IPS-NIHi7 (cell line): ENCODE results near the gene MDGA2.

Source experiments
- DNase-seq: peaks from one replicate; pipeline ENCODE4 v3.0.0; 2012; ENCODE audit warnings: mixed read lengths; ENCODE audit errors: extremely low spot score

The MDGA2 gene

DNA sequence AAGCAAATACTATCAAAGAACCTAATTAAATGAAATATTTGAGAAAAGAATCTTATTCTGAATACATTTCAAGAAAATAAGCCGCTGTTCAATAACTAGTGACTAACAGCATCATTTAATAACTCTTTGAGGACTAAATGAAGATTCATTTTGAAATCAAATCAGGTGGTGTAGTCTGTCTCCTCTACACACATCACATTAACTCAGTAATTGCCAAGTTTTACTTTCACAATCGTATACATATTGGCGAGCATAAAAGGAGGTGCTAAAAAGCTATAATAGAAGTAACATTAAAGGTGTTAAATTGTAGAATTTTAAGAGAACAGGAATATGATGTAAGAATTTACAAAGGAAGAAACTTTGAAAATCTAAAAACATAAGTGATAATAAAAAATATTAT is 185.1 kb downstream of the MDGA2 start:
- DNase-seq = no peak

DNA sequence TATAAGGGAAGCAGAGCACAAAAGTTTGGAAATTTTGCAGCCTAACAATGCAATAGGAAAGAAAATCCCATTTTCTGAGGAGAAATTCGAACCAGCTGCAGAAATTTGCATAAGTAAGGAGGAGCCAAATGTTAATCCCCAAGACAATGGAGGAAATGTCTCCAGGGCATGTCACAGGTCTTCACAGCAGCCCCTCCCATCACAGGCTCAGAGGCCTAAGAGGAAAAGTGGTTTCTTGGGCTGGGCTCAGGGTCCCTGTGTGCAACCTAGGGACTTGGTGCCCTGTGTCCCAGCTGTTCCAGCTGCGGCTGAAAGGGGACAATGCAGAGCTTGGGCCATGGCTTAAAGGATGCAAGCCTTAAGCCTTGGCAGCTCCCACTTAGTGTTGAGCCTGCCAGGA is 190.0 kb downstream of the MDGA2 start:
- no peak for DNase-seq

GRCh38 chr14:47483449-47483848 is 192.0 kb downstream of the MDGA2 start:
- DNase-seq = no peak

- DNase-seq = no peak
Observed at GRCh38 chr14:47471075-47471474, 204.3 kb downstream of the MDGA2 start.

DNA sequence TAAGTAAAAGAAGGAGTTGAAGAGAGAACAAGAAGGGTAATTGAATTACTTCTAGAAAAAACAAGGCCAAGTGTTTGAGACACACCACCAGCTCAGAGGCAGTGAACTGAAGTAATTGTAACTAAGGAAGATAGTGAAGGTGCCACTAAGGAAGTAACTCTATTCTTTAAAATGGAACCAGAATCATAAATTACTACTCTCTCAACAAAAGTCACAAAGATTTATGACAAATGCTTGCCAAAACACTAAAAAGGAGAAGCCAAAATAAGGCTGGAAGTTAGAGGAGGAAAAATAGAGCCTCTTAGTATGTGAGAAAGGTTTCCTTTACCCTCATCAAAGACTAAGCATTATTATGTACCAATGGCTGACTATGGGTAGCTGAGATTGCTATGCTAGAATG is 208.5 kb downstream of the MDGA2 start:
- no peak for DNase-seq

- no peak for DNase-seq
Observed at GRCh38 chr14:47454025-47454424, 221.4 kb downstream of the MDGA2 start.

DNA sequence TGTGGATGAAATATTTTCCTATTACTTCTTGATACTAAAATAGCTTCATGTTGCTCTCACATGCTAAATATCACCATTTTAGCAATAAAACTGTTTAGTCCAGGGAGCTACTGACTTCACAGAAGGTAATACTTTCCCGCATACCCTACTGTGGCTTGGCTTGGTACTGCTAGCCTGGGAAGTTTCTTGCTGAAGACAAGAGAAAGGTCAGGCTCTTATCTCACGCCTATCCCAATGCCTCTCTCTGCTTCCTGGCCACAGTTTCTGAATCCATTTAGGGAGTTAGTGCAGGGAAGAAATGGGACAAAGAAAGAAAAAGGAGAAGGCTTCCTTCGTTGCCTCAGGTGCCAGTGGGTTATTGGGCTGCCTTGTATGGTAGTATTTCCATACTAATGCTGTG is 228.3 kb downstream of the MDGA2 start:
- DNase-seq = no peak

GRCh38 chr14:47442211-47442610 is 233.2 kb downstream of the MDGA2 start:
- no peak for DNase-seq

GRCh38 chr14:47439953-47440352 is 235.5 kb downstream of the MDGA2 start:
- no peak for DNase-seq

GRCh38 chr14:47438650-47439140 is 236.7 kb downstream of the MDGA2 start:
- DNase-seq = no peak

DNA sequence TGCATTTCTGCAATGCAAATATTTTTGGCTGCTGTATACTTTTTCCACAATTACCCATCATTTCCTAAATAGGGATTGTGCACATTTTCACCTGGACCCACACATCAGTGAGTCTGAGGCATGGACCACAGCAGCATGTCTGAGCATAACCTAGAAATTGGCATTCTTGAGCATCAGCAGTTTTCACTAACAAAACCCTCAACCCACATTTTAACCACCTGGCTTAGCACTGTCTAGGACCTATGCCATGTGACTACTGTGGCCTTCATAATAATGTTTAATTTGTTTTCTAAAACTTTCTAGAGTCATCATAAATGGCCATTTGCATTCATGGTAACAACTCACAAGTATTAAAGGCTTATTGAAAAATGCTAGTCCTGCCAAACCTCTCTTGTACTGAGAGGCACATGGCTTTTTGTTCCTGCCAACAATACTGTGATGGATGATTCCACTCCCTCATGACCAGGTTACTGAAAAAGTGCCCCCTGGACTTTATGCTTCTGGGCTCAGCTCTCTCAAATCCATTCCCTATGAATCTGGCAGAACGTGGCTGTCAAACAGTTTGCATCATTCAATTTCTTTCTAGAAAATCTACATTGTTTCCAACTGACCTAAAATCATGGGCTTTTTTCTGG is 240.0 kb downstream of the MDGA2 start:
- no peak for DNase-seq

DNA sequence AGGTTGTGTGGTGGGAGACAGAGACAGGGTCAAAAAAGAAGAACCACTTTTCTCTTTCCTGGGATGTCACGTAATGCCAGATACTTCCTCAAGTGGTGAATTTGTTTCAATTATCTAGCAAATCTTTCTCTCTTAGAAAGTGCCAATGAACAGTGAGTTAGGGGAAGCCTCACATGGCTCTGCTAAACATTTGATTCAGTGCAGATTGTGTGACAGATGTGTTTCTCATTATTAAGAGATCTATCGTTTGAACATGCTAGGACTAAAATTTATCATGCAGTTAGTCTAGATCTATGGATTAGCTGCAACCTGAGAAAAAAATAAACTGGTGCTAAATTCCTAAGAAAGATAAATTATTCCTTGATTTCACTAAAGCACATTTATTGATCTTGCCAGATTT is 247.8 kb downstream of the MDGA2 start:
- no peak for DNase-seq

DNA sequence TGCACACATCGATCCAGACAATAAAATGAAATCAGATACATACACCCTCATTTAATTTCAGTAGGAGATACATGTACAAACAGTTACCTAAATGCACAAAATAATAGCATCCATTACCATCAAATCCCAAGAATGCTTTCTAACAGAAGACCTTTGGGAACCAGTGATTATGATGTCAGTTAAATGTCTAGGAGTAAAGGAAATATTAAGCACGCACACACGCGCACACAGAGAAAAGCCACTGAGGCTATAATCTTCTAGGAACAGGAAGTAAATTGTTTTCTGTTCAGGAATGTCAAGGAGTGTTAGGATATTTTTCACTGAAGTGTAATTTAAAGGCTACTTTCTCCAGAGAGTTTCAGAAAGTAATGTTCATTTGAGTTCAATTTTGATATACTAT is 250.1 kb downstream of the MDGA2 start:
- DNase-seq = no peak

- DNase-seq = no peak
Observed at GRCh38 chr14:47422191-47422590, 253.2 kb downstream of the MDGA2 start.

DNA sequence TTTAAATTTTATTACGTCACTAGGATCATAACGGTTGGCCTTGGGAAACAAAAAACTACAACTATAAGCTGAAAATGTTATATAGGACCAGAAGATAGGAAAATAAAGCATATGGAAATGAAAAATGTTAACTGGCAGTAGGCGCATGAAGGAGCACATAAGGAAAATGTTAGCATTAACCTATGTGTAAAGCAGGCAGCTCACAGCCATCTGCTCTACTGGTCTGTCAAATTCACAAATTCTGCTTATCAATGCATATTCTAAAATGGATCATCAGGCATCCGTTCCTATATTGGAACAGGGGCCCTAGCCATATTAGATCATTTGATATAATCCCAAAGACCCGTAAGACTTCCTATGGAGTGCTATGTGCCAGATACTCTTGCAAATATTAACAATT is 263.9 kb downstream of the MDGA2 start:
- DNase-seq = no peak

DNA sequence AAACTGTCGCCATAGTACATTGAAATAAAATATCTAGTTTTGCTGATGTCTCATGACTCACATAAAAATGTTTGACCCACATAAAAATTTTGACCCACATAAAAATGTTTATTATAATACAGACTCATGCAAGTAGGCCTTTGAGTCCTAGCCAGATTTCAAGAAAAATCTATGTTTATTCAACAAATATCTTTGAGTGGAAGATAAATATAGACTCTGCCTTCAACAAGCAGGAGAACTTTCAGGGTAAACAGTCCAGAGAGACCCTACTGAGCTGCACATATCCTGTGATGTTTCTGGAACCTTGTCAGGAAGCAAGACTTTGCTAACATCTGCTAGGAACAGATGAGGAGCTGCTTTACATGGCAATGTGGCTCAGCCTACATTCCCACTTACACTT is 283.1 kb downstream of the MDGA2 start:
- DNase-seq = no peak

DNA sequence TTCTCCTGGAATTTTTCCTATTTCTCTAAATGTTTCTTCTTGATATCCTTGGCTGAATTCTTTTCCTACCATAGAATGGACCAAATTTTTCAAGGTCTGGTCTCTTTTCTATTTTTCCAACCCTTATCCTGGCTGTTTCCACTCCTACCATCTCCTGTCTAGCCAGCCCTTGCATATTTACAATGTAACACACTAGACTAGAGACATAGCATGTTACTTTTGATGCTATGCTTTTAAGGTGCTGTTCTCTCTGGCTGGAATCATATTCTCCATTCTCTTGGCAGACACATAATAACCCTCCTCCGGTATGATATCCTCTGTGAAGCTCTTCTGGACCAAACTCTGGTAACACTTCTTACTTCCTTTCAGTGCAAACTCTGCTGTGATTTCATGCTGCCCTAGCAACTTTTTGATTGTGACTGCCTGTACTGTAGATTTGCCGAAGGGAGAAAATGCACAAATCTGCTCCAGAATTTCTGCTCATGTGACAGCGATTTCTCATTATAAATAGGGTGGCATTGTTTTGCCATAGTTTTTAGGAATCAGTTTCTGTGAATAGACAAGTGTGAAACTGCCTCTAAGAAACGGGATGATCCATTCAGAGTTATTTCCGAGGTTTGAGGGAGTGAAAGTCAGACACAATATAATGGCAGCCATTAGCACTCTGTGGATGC is 284.4 kb downstream of the MDGA2 start:
- no peak for DNase-seq

- DNase-seq = no peak
Observed at GRCh38 chr14:47389535-47389934, 285.9 kb downstream of the MDGA2 start.

DNA sequence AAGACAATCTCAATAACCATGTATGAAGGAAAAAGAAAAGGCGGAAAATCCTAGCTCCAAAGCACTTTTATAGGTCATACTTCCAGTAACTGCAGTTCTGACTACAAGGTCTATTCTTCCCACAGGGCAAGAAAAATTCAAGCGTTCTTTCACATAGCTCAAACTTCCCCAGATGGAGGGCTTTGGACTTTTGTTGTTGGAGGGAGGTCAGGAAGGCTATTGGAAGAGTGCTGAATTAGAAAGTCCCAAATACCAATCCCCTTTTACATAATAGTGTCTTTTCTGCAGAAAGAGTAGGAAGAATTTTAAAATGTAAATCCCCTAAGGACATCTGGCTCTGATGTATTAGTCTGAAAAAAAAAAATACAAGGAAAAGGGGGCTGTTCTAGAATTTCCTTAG is 309.4 kb downstream of the MDGA2 start:
- no peak for DNase-seq

DNA sequence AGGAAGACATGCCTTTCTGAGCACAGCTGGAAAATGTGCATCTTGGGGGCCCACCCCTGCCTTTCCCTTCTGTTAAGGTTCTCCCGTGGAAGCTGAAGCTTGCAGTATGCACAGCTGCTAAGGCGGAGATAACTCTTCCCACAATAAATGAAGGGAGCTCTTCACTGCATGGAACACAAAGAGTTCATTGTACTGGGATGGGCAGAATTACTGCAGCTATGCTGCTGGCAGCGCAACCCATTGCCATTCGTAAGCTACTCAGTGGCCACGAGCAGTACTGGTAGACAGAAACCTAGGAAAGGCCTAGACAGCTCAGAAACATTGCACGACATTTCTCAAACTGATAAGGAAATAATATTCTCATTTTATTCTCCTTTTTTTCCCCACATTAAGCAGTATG is 310.2 kb downstream of the MDGA2 start:
- no peak for DNase-seq

- no peak for DNase-seq
Observed at GRCh38 chr14:47353186-47353585, 322.2 kb downstream of the MDGA2 start.

DNA sequence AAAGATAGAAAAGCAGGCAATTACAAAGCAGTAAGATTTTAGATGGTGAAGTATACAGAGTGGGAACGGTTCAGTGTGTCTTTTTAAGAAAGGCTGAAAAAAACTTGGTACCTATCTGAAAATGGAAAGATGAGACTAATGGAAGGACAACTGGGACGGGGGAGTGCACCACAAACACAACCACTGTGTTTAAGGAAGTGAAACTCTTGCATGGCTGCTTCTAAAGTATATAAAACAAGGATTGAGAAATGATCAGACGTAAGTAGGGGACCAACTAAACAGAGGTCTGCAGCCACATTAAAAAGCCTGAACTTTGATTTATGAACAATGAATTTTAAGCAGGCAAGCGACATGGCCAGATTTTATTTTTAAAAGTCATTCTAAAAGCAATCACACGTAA is 328.6 kb downstream of the MDGA2 start:
- no peak for DNase-seq

DNA sequence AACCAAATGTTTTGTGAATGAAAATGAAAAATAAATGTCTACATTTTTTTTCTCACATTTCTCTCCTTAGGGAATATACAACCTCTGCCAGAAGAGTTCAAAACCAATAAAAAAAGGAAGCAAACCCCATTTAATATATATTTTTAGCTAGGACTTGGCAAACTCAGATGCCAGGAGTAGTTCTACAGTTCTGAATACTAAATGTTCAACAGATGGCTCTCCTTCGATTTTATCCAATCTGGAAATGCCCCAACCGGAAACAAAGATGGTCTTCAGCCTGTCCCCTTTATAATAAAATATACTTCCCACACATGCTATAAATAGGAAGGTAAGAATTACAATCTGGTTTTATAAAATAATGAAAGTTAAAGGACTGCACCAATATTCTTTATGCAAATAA is 330.4 kb downstream of the MDGA2 start:
- no peak for DNase-seq

GRCh38 chr14:47332939-47333338 is 342.5 kb downstream of the MDGA2 start:
- DNase-seq = no peak
